Activated CD8-positive, alpha-beta memory T cell treated with anti-CD3 and anti-CD28 coated beads, Interleukin-2, amount 50 U/mL, for 1 hour (primary cell): ENCODE results near the gene ZCCHC10.
A peak's percentile ranks its signal among the peaks of the same experiment; 100 is the strongest.
"Not testable (repeated sequence)": the region's sequence is repeated elsewhere in the genome, so short reads cannot be mapped to it uniquely, and the experiment has no call there.

Source experiments
- DNase-seq: peaks from one replicate; pipeline ENCODE4 v3.0.0-alpha.2; 2020; ENCODE audit errors: extremely low read depth

The ZCCHC10 gene

DNA sequence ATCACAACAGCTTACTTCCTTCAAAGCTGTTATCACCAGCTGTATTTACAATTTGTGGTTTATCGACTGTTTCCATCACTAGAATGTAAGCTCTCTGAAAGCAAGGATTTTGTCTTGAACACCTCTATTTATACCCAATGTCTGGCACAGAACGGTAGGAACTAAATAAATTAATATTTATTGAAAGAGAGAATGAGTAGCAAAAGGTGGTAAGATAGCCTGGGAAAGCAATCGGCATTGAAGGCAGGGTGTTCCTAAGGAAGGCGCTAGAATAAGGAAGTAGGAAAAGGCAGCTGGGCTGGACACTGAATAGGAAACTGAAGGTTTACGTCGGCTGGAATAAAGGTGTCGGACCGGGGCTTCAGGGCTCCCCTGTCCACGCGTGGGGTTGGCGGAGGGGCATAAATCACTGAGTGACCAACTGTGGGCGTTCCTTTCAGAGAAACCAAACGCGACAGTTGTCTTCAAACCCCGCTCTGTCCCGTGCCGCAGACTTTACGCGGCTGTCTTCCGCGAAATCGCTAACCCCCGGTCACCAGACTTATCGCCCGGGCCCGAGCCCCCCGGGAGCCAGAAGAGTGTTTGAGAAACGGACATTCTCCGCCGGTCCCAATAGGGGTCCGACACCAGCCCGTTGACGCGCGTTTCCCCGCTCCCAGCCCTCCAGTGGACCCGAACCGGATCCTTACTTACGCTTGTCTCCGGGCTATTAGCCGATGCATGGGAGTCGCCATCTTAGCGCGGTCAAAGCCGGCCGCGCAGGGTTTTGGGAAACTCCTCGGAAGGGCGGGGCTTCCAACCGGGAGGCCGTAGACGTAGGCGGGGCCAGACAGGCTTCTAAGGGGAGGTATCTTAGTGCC, at the start of gene ZCCHC10:
Gene ZCCHC10 (minus strand): TSS at position 746 of the 860 bp plus-strand sequence. CDS start 12 bp downstream, at position 734.
- DNase-seq, result peak; percentile 80

DNA sequence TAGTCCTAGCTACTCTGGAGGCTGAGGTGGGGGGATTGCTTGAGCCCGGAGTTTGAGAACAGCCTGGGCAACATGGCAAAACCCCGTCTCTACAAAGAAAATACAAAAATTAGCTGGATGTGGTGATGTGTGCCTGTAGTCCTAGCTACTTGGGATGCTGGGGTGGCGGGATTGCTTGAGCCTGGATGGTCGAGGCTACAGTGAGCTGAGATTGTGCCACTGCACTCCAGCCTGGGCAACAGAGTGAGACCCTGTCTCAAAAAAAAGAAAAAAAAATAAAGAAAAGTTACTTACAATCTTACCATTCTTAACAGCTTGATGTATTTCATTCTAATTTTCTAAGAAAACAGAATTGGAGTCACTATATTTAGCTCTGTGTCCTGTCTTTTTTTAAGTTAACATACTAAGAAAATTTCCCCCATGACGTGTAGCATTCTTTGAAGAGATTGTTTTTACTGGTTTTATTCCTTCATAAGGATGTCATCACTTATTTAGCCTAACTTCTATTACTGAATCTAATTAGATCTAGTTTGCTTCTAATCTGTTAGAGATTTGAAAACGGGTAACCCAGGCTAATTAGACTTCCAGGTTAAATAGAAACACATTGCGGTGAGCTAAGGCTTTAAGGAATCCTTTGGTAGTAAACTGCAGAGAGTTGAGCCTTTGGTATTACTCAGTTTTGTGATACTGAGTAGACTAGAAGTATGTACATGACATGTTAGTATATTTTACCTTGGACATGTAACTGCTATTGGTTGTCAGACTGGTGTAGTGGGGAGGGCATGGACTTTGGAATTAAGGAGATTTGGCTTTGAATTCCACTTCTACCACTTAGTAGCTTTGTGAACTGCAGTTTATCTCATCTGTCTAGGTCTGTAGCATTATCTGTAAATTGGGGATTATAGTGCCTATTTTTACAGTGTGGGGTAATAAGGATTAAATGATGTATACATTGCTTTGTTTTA, 49.5 kb upstream of the ZCCHC10 start:
- DNase-seq, result no peak

DNA sequence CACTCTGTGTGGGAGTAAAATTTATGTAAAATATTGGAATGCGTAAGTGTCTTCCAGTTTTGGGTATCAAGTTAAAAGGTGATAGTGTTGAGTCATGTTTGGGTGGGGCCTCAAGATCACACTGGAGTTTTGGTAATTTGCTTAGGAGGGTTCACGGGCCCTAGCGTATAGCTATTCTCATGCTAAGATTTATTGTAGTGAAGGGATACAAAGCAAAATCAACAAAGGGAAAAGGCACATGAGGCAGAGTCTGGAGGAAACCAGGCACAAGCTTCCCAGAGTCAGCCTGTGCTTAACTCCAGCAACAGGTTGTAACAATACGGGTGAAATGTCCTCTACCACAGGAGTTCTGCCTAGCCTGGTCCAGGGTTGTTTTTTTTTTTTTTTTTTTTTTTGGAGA, 45.7 kb upstream of the ZCCHC10 start:
- no peak for DNase-seq

DNA sequence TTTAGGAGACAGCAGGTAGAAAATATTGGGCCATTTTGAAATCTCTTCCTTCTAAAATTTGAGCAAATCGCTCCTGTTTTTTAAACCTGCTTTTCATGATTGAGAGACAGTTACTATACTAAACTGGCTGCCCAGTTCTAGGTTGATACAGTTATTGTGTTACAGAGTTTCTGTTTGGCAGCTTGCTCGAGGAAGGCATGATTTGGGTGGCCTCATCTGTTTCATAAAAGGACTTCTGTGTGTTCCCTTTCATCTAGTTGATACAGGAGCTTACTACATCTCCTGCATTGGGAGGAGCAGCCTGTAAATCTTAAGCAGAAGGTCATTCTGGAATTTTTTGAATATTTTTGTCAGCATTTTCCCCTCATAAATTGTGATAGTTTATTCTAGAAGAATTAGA, 39.7 kb upstream of the ZCCHC10 start:
- DNase-seq, result no peak

DNA sequence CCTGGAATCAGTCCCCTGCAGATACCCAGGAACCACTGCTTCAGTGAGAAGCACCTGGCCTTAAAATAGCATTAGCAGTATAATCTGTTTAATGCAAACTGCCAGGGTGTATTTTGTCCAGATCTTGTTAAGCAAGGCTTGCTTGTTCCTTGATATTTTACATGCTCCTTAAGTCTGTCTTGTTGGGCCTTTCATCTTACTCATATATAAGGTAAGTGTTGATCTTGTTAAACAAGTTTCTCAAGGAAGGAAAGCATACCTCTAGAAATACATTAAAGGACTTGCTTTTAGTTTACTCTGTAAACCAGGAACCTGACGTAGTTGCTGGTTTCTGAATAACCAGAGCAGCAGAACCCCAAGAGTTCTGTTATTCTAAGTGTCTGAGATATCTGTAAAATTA, 39.1 kb upstream of the ZCCHC10 start:
- DNase-seq, result no peak

DNA sequence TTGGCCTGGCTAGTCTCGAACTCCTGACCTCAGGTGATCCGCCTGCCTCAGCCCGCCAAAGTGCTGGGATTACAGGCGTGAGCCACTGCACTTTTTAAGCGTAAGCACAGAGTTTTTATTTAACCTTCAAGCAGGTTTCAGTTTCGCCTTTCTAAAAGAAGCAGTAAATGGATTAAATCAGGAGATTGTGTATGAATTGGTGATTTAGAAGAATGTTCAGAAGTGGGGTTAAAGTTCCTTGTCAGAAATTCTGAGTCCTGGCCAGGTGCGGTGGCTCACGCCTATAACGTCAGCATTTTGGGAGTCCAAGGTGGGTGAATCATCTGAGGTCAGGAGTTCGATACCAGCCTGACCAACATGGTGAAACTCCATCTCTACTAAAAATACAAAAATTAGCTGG, 37.6 kb upstream of the ZCCHC10 start:
- DNase-seq, result no peak

DNA sequence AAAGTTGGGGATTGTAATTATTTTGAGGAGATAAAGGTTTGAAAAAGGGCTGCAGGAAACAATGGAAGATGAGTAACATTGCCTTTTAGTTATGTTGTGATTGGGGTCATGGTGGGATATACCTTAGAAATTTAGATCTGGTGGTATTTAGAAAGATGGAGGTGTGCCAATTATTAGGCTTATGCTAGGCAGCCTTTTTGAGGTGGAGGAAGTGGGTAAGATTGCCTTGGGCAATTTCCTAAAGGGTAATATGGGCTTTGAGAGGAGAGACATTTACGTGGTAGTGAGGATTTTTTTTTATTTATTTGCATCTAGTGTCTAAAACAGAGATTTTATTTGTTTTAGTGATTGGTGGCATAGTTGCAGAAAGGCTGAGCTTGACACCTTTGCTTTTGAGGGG, 35.9 kb upstream of the ZCCHC10 start:
- no peak for DNase-seq

DNA sequence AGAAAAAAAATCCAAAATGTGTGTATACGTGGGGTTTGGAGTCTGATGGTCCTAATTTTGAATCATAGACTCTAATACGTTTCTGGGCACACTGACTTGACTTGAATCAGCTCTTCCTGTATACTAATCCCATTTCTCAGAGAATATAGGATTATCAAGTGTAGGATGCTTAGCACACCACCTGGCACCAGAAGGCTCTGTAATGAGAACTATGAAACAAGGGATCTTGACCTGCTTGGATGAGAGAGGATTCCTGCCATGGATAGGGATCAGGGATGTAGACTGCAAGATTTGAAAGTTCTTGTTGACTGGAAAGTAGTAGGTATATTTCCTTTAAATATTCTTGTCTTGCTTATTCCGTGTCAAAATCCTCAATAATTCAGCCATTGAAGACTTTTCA, 33.3 kb upstream of the ZCCHC10 start:
- DNase-seq, result no peak

DNA sequence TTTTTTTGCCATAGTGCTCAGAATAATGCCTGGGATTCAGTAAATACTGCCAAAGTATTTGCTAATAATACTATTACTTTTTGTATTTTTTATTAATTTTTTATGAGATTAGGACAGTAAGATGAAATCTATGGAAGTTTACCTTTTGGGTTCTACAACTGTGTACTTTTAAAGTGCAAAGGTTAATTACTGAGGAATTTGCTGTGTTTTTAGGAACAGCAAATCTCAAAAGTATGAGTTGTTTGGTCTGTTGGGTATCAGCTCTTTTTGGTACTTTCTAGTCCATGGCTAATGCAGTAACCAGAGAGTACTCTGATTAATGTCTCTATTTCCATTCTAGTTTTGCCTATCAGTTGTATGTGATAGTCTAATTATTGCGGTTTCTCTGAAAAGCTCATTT, 30.5 kb upstream of the ZCCHC10 start:
- DNase-seq, result no peak

DNA sequence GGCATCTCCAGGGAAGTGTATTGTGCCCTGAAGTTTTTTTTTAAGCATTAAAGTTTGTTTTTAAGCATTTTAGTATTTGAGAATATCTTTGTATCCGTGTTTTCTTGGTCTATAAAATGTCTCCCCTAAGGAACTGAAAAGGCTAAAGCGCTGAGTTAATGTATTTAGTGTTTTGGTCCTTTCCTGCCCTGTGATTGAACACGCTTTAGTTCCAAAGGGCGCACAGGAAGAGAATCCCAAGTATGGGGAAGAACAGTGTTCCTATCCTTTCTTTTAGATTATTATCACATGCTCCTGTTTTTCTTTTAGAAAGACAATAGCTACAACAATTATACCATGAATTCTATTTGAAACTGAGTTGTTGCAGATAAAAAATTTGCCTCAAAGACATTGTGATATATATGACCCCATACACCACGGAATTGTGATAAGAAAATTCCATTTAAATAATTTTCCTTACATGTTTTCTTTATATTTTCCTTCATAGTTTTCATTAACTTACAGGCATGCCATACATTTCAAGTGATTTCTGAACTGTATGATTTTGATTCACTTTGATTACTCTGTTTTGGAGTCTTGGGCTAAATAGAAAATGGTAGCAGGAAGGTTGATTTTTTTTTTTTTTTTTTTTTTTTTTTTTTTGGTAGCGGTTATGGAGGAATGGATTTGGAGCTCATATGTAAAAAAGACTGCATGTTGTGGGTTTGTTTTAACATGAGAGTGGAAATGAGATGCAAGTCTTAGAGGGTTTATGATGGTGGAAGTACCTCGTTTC, 28.5 kb upstream of the ZCCHC10 start:
- no peak for DNase-seq

DNA sequence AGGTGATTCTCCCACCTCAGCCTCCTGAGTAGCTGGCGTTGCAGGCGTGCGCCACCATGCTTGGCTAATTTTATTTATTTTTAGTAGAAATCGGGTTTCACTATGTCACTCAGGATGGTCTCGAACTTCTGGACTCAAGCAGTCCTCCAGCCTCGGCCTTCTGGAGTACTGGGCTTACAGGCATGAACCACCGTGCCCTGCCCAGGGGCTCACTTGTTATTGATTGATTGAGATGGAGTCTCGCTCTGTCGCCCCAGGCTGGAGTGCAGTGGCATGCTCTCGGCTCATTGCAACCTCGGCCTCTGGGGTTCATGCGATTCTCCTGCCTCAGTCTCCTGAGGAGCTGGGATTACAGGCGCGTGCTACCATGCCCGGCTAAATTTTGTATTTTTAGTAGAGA, 27.1 kb upstream of the ZCCHC10 start:
- no peak for DNase-seq

DNA sequence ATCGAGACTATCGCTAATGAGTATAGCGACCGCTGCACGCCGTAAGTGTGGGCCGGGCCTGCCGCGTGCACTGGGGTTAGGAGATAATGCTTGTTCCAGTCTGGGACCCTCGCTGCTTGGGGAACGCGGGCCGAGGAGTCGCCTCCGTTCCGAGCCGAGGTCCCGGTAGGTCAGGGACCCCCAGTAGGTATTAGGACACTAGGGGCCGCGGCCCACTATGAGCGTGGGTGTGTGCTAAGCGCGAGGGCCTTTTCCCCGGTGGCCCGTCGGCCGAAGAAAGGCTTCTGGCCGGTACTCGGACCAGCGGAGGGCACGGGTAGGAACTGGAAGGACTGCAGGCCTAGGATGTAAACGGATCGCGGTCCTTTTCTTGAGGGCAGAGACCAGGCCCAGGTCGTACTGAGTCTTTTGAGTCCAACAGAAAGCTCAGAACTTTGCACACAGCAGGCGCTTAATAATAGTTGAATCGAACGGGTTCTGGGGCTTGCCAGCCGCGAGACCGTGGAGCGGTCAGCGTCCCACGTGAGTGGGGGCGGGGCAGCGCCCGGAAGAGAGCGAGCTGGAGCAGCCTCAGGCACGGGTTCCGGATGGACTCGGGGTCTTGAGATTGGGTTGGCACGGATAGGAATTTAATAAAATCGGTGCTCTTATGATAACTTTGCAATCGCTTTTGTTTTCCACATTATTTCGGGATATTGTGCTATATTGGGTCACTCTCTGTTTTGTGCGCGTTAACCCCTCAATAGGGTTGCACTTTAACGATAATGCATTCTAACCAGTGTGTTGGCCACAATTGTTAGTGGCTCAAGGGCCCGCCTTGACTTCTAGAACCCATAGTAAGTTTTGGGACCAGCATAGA, 26.2 kb upstream of the ZCCHC10 start:
- no peak for DNase-seq

DNA sequence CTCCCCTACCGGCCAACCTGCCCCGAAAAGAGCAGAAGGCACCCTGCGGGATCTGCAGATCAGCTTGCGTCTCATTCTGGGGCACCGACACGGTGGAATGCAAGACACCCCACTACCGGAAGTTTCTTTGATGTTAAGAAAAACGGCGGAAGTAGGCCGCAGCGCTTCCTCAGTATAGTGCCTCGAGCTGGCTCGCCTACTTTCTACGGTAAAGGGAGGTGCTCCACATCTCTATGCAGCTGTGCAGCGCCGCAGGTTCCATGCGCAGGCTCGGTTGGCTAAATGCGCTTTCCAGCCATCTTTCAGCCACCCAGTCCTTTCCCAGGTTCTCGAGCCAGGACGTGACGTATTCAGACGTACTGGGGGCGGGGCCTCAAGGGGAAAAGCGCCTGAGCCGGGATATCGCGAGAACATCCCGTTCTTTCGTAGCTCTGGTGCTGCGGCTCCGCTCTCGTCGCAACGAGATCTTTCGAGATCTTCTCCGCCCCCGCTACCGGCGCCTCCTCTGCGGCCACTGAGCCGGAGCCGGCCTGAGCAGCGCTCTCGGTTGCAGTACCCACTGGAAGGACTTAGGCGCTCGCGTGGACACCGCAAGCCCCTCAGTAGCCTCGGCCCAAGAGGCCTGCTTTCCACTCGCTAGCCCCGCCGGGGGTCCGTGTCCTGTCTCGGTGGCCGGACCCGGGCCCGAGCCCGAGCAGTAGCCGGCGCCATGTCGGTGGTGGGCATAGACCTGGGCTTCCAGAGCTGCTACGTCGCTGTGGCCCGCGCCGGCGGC, 25.4 kb upstream of the ZCCHC10 start, which contains the start of gene HSPA4:
Gene HSPA4 (plus strand): TSS at position 472 of the 775 bp plus-strand sequence. CDS start 238 bp downstream, at position 710.
- peak; percentile 97 for DNase-seq

DNA sequence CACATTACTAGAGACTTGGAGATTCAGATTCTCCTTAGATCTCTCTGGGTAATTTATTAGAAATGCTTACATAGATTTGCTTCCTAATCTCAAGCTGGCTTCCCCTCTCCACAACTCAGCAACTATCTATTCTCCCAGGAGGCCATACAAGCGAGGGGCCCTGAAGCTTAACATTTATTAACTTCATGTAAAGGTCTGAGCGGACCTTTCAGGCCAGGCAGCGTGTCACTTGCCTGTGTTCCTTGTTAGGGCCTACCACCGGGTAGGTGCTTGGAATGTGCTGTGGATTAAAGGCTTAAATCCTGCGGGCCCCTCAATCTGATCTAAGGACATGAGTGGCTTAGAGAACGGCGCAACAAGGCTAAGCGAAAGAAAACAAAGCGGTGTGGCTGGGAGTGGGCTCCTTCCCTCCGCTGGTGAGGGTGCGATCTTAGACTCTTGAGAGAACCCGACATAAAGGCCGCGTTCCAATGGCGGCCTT, 24.8 kb upstream of the ZCCHC10 start:
- no peak for DNase-seq

DNA sequence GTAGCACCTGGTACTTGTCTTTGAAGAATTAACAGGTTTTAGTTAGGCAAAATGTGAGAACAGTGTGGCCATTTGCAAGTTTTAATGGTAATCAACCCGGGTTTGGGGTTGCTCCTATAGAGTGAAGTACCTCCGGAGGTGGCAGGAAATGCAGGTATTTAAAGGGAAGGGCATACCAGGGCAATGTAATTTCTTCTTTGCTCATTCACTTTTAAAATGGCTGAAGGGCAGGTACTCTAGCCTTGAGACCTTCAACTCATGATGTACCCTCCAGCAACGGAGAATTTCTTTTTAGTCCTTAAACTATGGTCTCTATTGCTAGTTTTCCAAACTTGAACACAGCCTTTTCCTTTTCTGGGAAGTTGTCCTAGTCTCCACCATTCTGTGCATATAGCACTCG, 24.2 kb upstream of the ZCCHC10 start:
- no peak for DNase-seq

DNA sequence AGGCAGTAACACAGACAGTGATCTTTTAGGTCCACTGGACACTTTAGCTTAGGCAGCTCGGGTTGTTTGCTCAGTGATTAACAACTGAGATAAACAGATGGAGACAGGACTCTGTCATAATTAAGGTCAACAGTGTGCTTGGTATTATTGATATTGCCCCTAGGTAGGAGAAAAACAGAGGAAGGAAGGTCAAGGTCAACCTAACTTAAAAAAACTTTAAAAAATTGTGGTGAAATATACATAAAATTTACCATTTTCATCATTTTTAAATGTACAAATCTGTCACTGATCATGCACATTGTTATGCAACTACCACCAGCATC, 23.3 kb upstream of the ZCCHC10 start:
- no peak for DNase-seq

DNA sequence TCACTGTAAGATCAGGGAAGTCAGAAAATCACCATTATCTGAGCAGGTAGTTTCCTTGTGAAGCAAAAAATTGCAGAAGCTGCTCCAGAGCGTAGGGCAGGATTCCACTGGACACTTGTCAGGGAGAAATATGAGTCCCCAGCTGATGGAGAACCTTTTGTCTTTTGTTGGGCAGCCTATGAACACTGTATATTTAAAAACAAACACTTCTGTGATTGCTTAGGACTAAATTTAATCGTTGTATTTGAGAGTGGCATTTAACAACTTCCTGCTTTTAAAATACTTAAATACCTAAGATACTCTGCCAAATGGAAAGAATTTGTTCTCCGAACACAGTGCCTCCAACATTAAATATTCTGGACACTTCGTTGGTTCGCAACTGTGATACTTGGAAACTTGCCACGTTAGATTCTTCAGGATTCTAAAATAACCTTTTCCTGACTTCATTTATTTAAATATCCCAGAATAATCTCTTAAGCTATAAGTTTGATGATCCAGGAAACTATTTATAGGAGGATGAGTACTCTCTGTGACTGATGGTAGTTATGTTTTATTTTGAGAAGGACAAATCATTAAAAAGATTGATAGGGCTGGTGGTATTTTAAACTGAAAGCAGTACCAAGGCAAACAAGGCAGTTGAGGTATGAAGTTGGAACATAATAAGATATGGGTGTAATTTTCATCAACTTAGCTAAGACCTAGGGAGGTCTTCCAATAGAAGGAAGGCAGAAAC, 22.8 kb upstream of the ZCCHC10 start:
- DNase-seq, result no peak

DNA sequence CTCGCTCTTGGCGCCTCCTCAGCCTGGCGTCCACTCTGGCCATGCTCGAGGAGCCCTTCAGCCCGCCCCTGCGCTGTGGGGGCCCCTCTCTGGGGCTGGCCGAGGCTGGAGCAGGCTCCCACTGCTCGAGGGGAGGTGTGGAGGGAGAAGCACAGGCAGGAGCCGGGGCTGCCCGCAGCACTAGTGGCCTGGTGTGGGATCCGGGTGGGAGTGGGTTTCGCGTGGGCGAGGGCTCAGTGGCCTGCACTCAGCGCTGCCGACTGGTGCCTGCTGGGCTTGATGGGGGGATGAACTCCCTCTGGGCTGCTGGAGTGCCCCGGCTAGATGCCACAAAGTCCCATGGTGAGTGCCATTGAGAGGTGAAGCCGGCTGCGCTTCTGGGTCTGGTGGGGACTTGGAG, 21.1 kb upstream of the ZCCHC10 start:
- DNase-seq, result no peak

DNA sequence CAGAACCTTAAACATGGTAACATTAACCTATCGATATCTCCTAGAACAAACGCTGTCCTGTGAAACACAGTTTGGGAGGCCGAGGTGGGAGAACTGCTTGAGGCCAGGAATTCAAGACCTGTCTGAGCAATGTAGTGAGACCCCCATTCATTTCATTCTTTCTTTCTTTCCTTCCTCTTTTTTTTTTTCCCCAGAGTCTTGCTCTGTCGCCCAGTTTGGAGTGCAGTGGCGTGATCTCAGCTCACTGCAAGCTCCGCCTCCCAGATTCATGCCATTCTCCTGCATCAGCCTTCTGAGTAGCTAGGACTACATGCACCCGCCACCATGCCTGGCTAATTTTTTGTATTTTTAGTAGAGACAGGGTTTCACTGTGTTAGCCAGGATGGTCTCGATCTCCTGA, 20.2 kb upstream of the ZCCHC10 start:
- not testable (repeated sequence) for DNase-seq
